MCF 10A (cell line): ENCODE measurements around the gene LGALS3. TPM values are rescaled to one million over a fixed set of nuclear protein-coding genes. Genes with fewer than 3 reads are reported as not detected.

Experiments used
- BruUV-seq: library from RNA; stranded (reverse); fragments of 400-500 nt; replicated peaks from 2 replicates; lab custom pipeline; 2021; lab: Mats Ljungman, UMichigan
- CTCF ChIA-PET: fragments of 300-600 bp; sonication (Branson Sonifier 250); formaldehyde crosslinking; extraction: SDS; loops from one replicate; lab custom pipeline; 2021; ENCODE audit warnings: antibody characterized with exemption, inconsistent platforms; lab: Yijun Ruan, JAX
- POLR2A ChIA-PET: fragments of 300-600, 350-650 bp; sonication (Branson Sonifier 250); formaldehyde crosslinking; extraction: SDS; loops from one replicate; lab custom pipeline; 2020; ENCODE audit warnings: antibody characterized with exemption, inconsistent platforms; lab: Yijun Ruan, JAX
- DNase-seq: peaks from one replicate; pipeline ENCODE4 v3.0.0-alpha.2; 2018; ENCODE audit not compliant: unreplicated experiment
- H3K27ac Mint-ChIP-seq: one replicate; pipeline ENCODE4 v1.8.0; 2022; ENCODE audit warnings: mild to moderate bottlenecking, low read depth, mixed read lengths; ENCODE audit not compliant: unreplicated experiment
- H3K27me3 Mint-ChIP-seq: one replicate; pipeline ENCODE4 v1.8.0; 2022; ENCODE audit warnings: mixed read lengths; ENCODE audit not compliant: insufficient read depth, unreplicated experiment
- H3K36me3 Mint-ChIP-seq: one replicate; pipeline ENCODE4 v1.8.0; 2022; ENCODE audit warnings: mild to moderate bottlenecking, moderate library complexity, mixed read lengths; ENCODE audit not compliant: insufficient read depth, unreplicated experiment
- H3K4me1 Mint-ChIP-seq: one replicate; pipeline ENCODE4 v1.8.0; 2022; ENCODE audit warnings: mixed read lengths; ENCODE audit not compliant: insufficient read depth, unreplicated experiment
- H3K4me3 Mint-ChIP-seq: one replicate; pipeline ENCODE4 v1.8.0; 2022; ENCODE audit warnings: mild to moderate bottlenecking, moderate library complexity, mixed read lengths; ENCODE audit not compliant: unreplicated experiment
- H3K9me3 Mint-ChIP-seq: one replicate; pipeline ENCODE4 v1.8.0; 2022; ENCODE audit warnings: mixed read lengths; ENCODE audit not compliant: unreplicated experiment
- CTCF ChIP-seq: fragments of 200-600 bp; IDR thresholded peaks from one replicate; pipeline ENCODE4 v1.8.0; 2022; ENCODE audit warnings: antibody characterized with exemption, mild to moderate bottlenecking; ENCODE audit not compliant: unreplicated experiment
- intact Hi-C: fragments of 100-400 bp; cut with micrococcal nuclease; formaldehyde crosslinking; loops from 2 replicates; pipeline ENCODE4 v1.14.1; 2022
- total RNA-seq: library from RNA; stranded (reverse); gene quantifications from 2 replicates; pipeline ENCODE4 v1.2.3, GENCODE V29; 2022

The LGALS3 gene
- total RNA-seq, 1 experiment from 2014 or later = 154 TPM

GRCh38 chr14:55121628-55122439 lies 7.2 kb upstream of the LGALS3 start:
- ChIA-PET CTCF (interaction anchor here (0.6 to 1.9 kb wide), 3 partner anchors 19 to 45 kb away, joined by 3 to 9 read pairs (median 4); no protein-coding TSS in a partner anchor), POLR2A (interaction anchor here (0.7 to 2.4 kb wide), 7 partner anchors 9 to 71 kb away, joined by 3 to 25 read pairs (median 3); partner anchors contain the start of gene MAPK1IP1L)
- H3K27ac Mint-ChIP-seq = peak overlapping the region; percentile 52
- H3K9me3 Mint-ChIP-seq = no peaks in the 10 kb centered on the region
- BruUV-seq = no TSS peak
- no peaks in the 10 kb centered on the region for H3K27me3 Mint-ChIP-seq
- H3K36me3 Mint-ChIP-seq = peaks cover 5% of the 10 kb centered on the region
- intact Hi-C loops = no loop called here
- peaks cover 36% of the 10 kb centered on the region for H3K4me1 Mint-ChIP-seq
- DNase-seq = no peak
- TF ChIP-seq CTCF = no peak
- no peak overlapping the region for H3K4me3 Mint-ChIP-seq

GRCh38 chr14:55122440-55122986 lies 6.5 kb upstream of the LGALS3 start:
- POLR2A ChIA-PET = interaction anchor here (0.7 to 2.4 kb wide), 8 partner anchors 8 to 71 kb away, joined by 3 to 25 read pairs (median 3); partner anchors contain the start of gene MAPK1IP1L
- peak; percentile 40 for DNase-seq
- CTCF ChIA-PET = interaction anchor here (0.6 to 1.9 kb wide), 3 partner anchors 20 to 46 kb away, joined by 3 to 9 read pairs (median 4); no protein-coding TSS in a partner anchor
- intact Hi-C loops = no loop called here
- TF ChIP-seq CTCF = no peak
- peaks cover 36% of the 10 kb centered on the region for H3K4me1 Mint-ChIP-seq
- no peak overlapping the region for H3K4me3 Mint-ChIP-seq
- H3K9me3 Mint-ChIP-seq = no peaks in the 10 kb centered on the region
- no peaks in the 10 kb centered on the region for H3K27me3 Mint-ChIP-seq
- no TSS peak for BruUV-seq
- peaks cover 5% of the 10 kb centered on the region for H3K36me3 Mint-ChIP-seq
- H3K27ac Mint-ChIP-seq = peak overlapping the region; percentile 52

GRCh38 chr14:55123101-55123500 lies 6.0 kb upstream of the LGALS3 start:
- no TSS peak for BruUV-seq
- intact Hi-C loops = no loop called here
- Mint-ChIP-seq H3K36me3 (peaks cover 5% of the 10 kb centered on the region), H3K4me1 (peaks cover 30% of the 10 kb centered on the region), H3K9me3 (no peaks in the 10 kb centered on the region), H3K27me3 (no peaks in the 10 kb centered on the region), H3K27ac (peak overlapping the region; percentile 52), H3K4me3 (no peak overlapping the region)
- CTCF ChIA-PET = interaction anchor here (1.9 kb wide), 1 partner anchor 20 kb away, joined by 9 read pairs; no protein-coding TSS in a partner anchor
- DNase-seq = peak; percentile 61
- POLR2A ChIA-PET = interaction anchor here (1.1 to 2.4 kb wide), 3 partner anchors 15 to 51 kb away, joined by 3 to 25 read pairs (median 9); no protein-coding TSS in a partner anchor
- no peak for TF ChIP-seq CTCF
